K562 (cell line): ENCODE measurements around the gene ZNF121. TPM values are rescaled to one million over a fixed set of nuclear protein-coding genes. Genes with fewer than 3 reads are reported as not detected.

ENCODE experiments used
- CREB5 ChIP-seq: fragments of 250-450 bp; sonication (Bioruptor Pico); IDR thresholded peaks from 2 replicates; pipeline ENCODE4 v1.5.0; 2020; ENCODE audit warnings: mild to moderate bottlenecking
- HMG20A ChIP-seq: fragments of 450-650 bp; formaldehyde crosslinking; conservative IDR thresholded peaks from 2 replicates; pipeline ENCODE4 v1.4.0; 2020; ENCODE audit warnings: mild to moderate bottlenecking, mixed read lengths
- HMG20B ChIP-seq: fragments of 250-450 bp; sonication (Bioruptor Pico); IDR thresholded peaks from 2 replicates; pipeline ENCODE4 v1.5.0; 2021; ENCODE audit warnings: mild to moderate bottlenecking
- HNRNPLL ChIP-seq: fragments of 200-400 bp; formaldehyde crosslinking; IDR thresholded peaks from 2 replicates; pipeline ENCODE4 v1.6.1; 2017; ENCODE audit warnings: low read length, low read depth, mild to moderate bottlenecking; ENCODE audit not compliant: poor library complexity, severe bottlenecking
- MBD2 ChIP-seq: sonication (generic); IDR thresholded peaks from 2 replicates; pipeline ENCODE4 v1.6.1; 2016; ENCODE audit warnings: low read depth, borderline replicate concordance
- NCOA6 ChIP-seq: fragments of 450-650 bp; IDR thresholded peaks from 2 replicates; pipeline ENCODE4 v1.6.1; 2017; ENCODE audit warnings: mild to moderate bottlenecking
- NFE2 ChIP-seq: IDR thresholded peaks from 2 replicates; pipeline ENCODE4 v1.6.1; 2014; ENCODE audit warnings: antibody characterized with exemption, low read depth
- NR2F6 ChIP-seq: fragments of 450-650 bp; formaldehyde crosslinking; IDR thresholded peaks from 2 replicates; pipeline ENCODE4 v1.4.0; 2020; ENCODE audit warnings: mild to moderate bottlenecking
- PHTF2 ChIP-seq: fragments of 250-450 bp; sonication (Bioruptor Pico); IDR thresholded peaks from 2 replicates; pipeline ENCODE4 v1.5.0; 2021; ENCODE audit warnings: mild to moderate bottlenecking
- POLR2H ChIP-seq: IDR thresholded peaks from 2 replicates; pipeline ENCODE4 v1.6.1; 2016; ENCODE audit warnings: missing genetic modification characterization, low read depth, mild to moderate bottlenecking, control low read depth, missing compliant biosample characterization, moderate library complexity
- PTRF ChIP-seq: fragments of 450-650 bp; IDR thresholded peaks from 2 replicates; pipeline ENCODE4 v1.6.1; 2016; ENCODE audit warnings: mild to moderate bottlenecking, missing genetic modification characterization, missing compliant biosample characterization
- RBM14 ChIP-seq: fragments of 200-400 bp; formaldehyde crosslinking; IDR thresholded peaks from 2 replicates; pipeline ENCODE4 v1.6.1; 2018; ENCODE audit warnings: low read depth, mild to moderate bottlenecking, low read length, moderate library complexity, borderline replicate concordance; ENCODE audit not compliant: insufficient read depth
- SMARCC2 ChIP-seq: fragments of 450-650 bp; IDR thresholded peaks from 2 replicates; pipeline ENCODE4 v1.6.1; 2017; ENCODE audit warnings: antibody characterized with exemption, moderate library complexity, mild to moderate bottlenecking, low read depth
- SMC3 ChIP-seq: conservative IDR thresholded peaks from 2 replicates; pipeline ENCODE4 v1.6.1; 2011; ENCODE audit warnings: low read depth, low read length, improper control_type of control experiment; ENCODE audit not compliant: insufficient read depth
- STAT5A ChIP-seq: IDR thresholded peaks from 2 replicates; pipeline ENCODE4 v1.6.1; 2012; ENCODE audit warnings: low read length, inconsistent platforms, borderline replicate concordance
- ZBTB26 ChIP-seq: fragments of 450-650 bp; formaldehyde crosslinking; IDR thresholded peaks from 2 replicates; pipeline ENCODE4 v1.4.0; 2022; ENCODE audit warnings: missing genetic modification characterization
- ZFP36 ChIP-seq: fragments of 150-350 bp; IDR thresholded peaks from 2 replicates; pipeline ENCODE4 v1.6.1; 2018; ENCODE audit warnings: low read length, low read depth; ENCODE audit not compliant: partially characterized antibody
- ZNF184 ChIP-seq: sonication (generic); formaldehyde crosslinking; IDR thresholded peaks from 2 replicates; pipeline ENCODE4 v1.5.0; 2020; ENCODE audit warnings: missing genetic modification reagents
- ZNF282 ChIP-seq: sonication (generic); formaldehyde crosslinking; IDR thresholded peaks from 2 replicates; pipeline ENCODE4 v1.8.1; 2023; ENCODE audit warnings: missing genetic modification reagents
- ZNF398 ChIP-seq: fragments of 250-450 bp; sonication (Bioruptor Pico); IDR thresholded peaks from 2 replicates; pipeline ENCODE4 v1.8.0; 2021; ENCODE audit warnings: moderate library complexity, mild to moderate bottlenecking, inconsistent platforms
- ZNF431 ChIP-seq: sonication (generic); formaldehyde crosslinking; IDR thresholded peaks from 2 replicates; pipeline ENCODE4 v1.8.0; 2022; ENCODE audit warnings: mild to moderate bottlenecking, missing genetic modification reagents
- ZNF507 ChIP-seq: conservative IDR thresholded peaks from 2 replicates; pipeline ENCODE4 v1.6.1; 2017; ENCODE audit warnings: missing genetic modification characterization, missing compliant biosample characterization
- ZNF589 ChIP-seq: fragments of 200-800 bp; sonication (Bioruptor generic); IDR thresholded peaks from 2 replicates; pipeline ENCODE4 v1.6.1; 2016; ENCODE audit warnings: low read depth, missing genetic modification characterization, missing compliant biosample characterization
- ZNF655 ChIP-seq: fragments of 250-450 bp; sonication (Bioruptor Pico); IDR thresholded peaks from 2 replicates; pipeline ENCODE4 v1.5.0; 2021
- polyA plus RNA-seq, 8 experiments: library from polyadenylated mRNA; depleted of rRNA in 4 of 8; stranded (reverse) in 5 of 8; unstranded in 3 of 8; fragments of >200 nt; fragmentation: Nextera tagmentation in 2 of 8; fragmentation: Illumina TruSeq in 1 of 8; extraction: Ambion mirVana in 2 of 8; extraction: Trizol in 1 of 8; gene quantifications; 2 replicates each; pipeline versions ENCODE4 v1.2.1 to v1.2.3, GENCODE V29; 2011 to 2014; ENCODE audit warnings: inconsistent platforms in 1 of 8, missing spikeins in 1 of 8
- total RNA-seq, 7 experiments: library from RNA; depleted of rRNA in 6 of 7; stranded (reverse); fragments of >200 nt in 6 of 7; fragmentation: Illumina TruSeq in 2 of 7; extraction: Trizol in 2 of 7; gene quantifications; 2 replicates each; pipeline versions ENCODE4 v1.2.1 to v1.2.3, GENCODE V29; 2011 to 2021; ENCODE audit warnings: low replicate concordance in 1 of 7

Gene ZNF121
- total and polyA plus RNA-seq, 9 of the 15 experiments (the other 6 are each of a cell fraction or from before 2014, with no cell fraction given), result 14.6 to 115 (median 33.4) TPM

GRCh38 chr19:9584073-9584833 is at the start of gene ZNF121 (continued):
- TF ChIP-seq SMARCC2, result no peak
- no peak for TF ChIP-seq ZNF655
- TF ChIP-seq PHTF2 (CRISPR knock-in tag), result no peak
- no peak for TF ChIP-seq SMC3
- TF ChIP-seq STAT5A, result no peak
- no peak for TF ChIP-seq ZNF398 (CRISPR knock-in tag)
- no peak for TF ChIP-seq HNRNPLL
- TF ChIP-seq RBM14, result peak; percentile 56; the same call in 1 of the 2 replicates
- no peak for TF ChIP-seq ZNF282 (CRISPR knock-in tag)
- no peak for TF ChIP-seq NR2F6 (CRISPR knock-in tag)
- TF ChIP-seq ZBTB26, result no peak
- TF ChIP-seq POLR2H (tag), result 0 out of 2 replicates have a peak, but pooled peaks have one; percentile 66
- no peak for TF ChIP-seq HMG20A (CRISPR knock-in tag)
- TF ChIP-seq ZNF431, result no peak
- TF ChIP-seq ZNF507, result no peak
- TF ChIP-seq NFE2, result no peak
- 0 out of 2 replicates have a peak, but pooled peaks have one; percentile 60 for TF ChIP-seq MBD2
- no peak for TF ChIP-seq ZNF589 (CRISPR knock-in tag)
- no peak for TF ChIP-seq ZFP36
- no peak for TF ChIP-seq NCOA6
- TF ChIP-seq PTRF (tag), result no peak
- no peak for TF ChIP-seq ZNF184 (CRISPR knock-in tag)
- TF ChIP-seq CREB5 (CRISPR knock-in tag), result no peak
- no peak for TF ChIP-seq HMG20B (CRISPR knock-in tag)
